Stromal cell of bone marrow (primary cell): ENCODE data around the gene ABCA13.

Source experiments
- DNase-seq: peaks from one replicate; pipeline ENCODE4 v3.0.0-alpha.2; 2012; ENCODE audit warnings: low read depth

Gene ABCA13

DNA sequence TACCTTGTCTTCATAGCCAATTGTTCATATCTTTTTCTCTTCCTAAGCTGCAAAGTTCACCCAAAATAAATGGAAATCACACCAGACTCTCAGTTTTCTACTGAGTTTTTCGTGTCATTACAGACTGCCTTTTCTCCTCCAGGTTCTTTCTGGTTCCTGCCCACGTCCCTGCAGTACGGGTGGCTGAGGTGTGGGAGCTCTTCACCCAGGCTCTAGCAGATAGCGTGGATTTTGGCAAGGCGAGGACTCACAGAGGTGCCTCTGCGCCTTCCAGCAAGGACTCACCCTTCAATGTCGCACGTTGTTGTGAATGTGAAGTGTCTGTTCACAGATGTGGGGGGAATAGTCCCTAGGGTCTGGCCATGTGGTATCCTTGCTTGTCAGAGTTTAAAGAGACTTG lies 71.6 kb downstream of the ABCA13 start:
- no peak for DNase-seq

DNA sequence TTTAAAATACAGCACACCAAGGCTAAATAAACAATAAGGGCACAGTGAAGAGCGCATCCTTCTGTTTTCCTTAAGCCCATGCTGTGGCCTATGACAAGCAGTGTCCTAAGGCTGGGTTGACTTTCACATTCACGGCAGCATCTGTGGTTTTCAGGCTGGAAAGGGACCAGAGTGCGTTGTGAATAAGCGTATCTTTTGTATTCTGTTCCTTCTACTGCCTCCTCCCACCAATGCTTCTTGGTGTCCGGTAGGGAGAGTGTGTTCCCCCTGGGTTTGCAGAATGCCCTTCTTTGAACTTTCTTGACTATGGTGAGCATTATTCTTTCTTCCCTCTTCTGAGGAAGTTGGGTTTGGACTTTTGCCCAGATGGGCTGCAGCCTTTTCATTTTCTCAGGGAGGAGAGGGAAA lies 73.6 kb downstream of the ABCA13 start:
- DNase-seq: peak; percentile 53

DNA sequence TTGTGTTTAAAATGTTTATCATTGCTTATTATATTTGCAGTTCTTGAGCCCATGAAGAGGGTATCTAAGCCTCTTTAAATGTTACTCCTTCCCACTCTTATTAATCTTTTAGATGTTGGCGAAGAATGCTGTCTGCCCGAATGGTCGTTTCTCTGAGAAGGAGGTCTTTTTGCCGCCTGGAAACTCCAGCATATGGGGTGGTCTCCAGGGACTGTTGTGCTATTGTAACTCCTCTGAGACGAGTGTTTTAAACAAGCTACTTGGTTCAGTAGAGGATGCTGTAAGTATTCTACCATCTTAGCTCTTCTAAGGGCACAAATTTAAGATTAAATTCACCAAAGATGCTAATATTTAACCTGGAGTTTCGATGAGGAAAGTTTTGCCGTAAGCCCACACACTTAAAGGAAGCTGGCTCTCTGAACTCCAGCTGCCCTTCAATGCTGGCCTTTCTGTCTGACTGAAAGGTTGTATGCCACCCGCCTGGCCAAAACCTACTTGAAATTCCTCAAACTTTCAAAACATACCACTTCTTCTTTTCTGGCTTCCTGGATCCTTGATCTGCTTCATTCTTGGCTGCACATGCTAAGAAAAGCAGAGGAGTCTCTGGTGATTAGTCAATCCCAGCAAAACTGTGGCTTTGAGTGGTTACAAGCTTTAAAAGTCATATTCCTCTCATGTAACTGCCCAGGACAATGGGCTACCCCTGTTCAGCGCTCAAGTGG lies 74.7 kb downstream of the ABCA13 start:
- no peak for DNase-seq

- no peak for DNase-seq
These were observed 77.9 kb downstream of the ABCA13 start for GRCh38 chr7:48249166-48249565.

DNA sequence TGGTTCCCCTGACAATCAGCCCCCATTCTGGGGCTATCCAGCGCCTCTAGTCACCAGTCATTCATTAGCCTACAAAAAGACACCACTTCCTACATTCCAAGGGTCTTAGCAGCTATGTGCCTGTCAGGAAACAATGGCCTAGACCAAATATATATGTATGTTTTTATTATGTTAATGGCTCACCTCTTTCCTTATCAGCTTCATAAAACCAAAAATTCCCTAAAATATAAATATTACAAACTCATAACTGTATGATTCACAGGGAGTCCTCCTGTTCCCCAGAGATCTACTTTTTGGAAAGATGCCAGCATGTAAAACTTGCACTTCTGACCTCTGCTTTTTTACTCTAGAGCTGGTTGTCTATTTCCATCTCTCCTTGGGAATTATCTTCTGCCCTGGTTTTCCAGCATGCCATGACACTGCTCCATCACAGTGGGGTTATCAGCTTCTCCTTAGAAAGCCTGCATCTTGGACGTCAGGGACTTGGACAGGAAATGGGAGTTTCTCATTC lies 79.2 kb downstream of the ABCA13 start:
- DNase-seq: peak; percentile 41

DNA sequence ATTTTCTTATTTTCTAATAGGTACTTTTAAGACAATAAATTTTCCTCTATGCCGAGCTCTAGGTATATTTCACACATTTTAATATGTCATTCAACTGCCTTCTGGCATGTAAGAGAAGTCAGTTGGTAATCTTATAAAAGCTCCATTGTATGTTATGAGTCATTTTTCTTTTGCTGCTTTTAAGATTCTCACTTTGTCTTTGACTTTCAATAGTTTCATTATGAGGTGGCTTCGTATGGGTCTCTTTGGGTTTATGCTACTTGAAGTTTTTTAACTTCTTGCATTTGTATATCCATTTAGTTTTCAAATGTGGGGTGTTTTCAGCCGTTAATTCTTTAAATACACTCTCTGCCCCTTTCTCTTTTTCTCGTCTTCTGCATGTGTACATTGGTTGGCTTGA lies 80.5 kb downstream of the ABCA13 start:
- no peak for DNase-seq

DNA sequence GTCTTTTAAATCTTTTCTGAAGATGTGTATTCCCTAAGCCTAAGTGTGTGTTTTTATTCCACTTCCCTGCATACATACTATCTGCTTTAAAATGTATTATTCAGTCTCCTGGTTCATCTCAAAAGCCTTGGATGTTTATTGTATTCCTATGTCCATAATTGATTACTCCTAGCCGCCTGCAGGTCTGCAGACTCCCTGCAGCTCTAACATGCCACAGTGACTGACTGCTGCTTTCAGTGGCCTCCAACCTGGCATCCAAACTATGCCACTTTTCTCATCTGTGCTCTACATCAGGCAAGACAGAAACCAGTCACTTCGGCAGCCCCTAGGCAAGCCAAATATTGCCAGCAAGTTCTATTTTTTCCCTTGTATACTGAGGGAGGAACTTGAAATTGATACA lies 81.7 kb downstream of the ABCA13 start:
- DNase-seq: no peak

GRCh38 chr7:48255046-48255445 lies 83.8 kb downstream of the ABCA13 start:
- DNase-seq: peak; percentile 68

GRCh38 chr7:48259463-48260280 lies 88.4 kb downstream of the ABCA13 start:
- no peak for DNase-seq

- no peak for DNase-seq
These were observed 90.4 kb downstream of the ABCA13 start for GRCh38 chr7:48261696-48262095.

DNA sequence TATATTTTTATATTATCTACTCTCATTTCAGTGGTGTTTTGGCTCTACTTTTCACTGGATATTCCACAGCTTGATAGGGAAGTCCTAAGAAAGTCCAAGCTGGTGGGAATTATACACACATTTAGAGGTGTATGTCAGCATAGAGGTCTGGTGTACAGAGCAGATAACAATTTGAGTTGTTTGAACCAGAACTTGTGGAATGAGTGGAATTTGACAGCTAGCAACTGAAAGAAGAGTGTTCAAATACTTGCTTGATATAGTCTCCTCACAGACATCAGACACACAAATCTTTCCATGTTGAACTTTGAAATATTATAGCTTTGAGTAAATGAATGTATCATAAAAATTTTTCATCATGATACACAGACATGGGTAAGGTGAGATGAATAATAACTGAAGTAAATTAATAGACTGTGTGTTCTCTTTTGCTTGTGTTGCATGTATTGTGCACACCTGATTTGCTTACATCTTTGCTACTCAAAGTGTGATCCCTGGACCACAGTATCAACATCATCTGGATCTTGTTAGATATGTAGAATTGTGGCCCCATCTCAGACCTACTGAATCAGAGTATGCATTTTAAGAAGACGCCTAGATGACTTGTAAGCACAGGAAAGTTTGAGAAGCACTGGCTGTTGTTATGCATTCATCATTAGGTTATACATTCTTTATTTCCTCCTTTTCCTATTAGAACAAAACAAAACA lies 91.5 kb downstream of the ABCA13 start:
- DNase-seq: no peak

DNA sequence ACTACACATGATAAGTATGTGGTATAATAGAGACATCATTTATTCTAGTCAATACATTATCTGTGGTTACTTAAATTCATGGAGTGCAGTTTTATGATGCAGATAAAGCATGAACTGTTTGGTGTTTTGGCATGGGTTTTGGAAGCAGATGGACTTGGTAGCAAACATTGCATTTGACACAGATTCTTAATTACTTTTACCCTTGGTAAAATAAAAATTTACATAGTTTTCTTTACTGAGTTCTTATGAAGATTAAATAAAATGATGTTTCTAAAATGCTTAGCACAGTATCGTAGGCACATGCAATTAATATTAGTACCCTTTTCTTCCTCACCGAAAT lies 92.0 kb downstream of the ABCA13 start:
- DNase-seq: no peak

GRCh38 chr7:48269066-48269465 lies 97.8 kb downstream of the ABCA13 start:
- DNase-seq: no peak

DNA sequence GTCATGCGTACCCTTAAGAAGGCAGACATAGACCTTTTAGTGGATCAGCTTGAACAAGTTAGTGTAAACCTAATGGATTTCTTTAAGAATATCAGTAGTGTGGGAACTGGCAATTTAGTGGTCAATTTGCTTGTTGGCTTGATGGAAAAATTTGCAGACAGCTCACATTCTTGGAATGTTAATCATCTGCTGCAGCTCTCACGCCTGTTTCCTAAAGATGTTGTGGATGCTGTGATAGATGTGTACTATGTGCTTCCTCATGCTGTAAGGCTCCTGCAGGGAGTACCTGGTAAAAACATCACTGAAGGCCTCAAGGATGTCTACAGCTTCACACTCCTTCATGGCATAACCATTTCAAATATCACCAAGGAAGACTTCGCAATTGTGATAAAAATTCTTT lies 103.4 kb downstream of the ABCA13 start:
- DNase-seq: no peak

GRCh38 chr7:48279420-48279819 lies 108.2 kb downstream of the ABCA13 start:
- no peak for DNase-seq

DNA sequence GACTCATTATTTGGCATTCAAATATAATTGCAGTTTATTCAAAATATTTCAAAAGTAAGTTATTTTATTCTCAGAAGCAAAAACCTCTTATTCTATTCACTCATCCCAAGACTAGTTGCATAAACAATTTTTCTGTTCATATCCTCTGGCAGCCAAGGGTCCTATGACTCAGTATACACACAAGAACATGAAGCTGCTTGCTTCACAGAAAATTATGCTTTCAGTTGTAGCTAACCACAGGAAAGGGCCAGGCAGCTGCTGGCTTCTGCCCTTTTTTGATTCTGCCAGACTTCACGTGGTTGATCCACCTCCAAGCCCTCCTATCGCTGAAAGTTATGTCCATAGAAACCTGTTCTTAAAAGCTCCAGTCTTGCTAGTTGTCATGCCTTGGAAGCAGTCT lies 108.8 kb downstream of the ABCA13 start:
- peak; percentile 91 for DNase-seq

- DNase-seq: no peak
These were observed 114.1 kb downstream of the ABCA13 start for GRCh38 chr7:48285373-48285772.

GRCh38 chr7:48286836-48287235 lies 115.6 kb downstream of the ABCA13 start:
- no peak for DNase-seq

GRCh38 chr7:48289656-48290055 lies 118.4 kb downstream of the ABCA13 start:
- no peak for DNase-seq

DNA sequence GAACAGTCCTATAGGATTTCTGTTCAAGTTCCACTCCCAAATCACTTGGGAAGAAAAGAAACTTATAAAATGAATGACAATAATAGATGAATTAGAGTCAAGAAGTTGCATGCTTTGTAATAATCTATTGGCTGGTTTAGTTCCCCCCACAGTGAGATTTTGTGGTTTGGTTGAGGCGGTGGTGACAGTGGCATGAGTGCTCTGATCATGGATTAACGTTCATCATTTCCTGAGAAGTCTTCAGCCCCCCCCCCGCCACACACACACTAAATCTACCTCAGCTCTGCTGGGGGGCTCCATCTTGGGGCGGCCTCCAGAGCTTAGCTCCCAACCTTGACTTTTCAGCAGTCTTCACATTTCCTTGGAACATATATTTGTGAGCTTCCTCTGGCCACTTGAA lies 121.7 kb downstream of the ABCA13 start:
- DNase-seq: no peak

DNA sequence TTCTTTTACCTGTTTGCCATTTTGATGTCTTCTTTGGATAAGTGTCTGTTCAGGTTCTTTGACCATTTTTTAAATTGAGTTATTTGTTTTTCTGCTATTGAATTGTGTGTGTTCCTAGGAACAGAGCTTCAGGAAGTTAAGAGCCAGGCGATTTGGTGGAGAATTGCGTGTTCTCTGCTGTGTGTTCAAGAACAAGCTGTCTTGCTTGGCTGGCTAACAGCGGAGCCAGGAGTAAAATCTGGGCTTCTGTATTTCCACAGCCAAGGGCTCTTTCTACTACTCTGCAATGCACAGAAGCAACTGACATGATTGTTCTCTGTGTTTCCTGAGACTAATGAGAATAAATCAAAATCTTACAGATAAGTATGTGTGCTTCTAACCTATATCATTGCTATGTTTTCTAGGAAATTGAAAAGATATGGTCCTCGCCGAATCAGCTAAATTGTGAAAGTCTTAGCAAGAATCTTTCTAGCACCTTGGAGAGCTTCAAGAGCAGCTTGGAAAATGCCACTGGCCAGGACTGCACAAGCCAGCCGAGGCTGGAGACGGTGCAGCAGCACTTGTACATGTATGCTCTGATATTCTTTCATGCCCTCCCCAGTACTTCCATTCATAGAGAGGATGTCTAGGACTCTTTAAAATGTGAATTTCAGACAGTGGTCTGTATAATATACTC lies 124.2 kb downstream of the ABCA13 start:
- no peak for DNase-seq

GRCh38 chr7:48296966-48297365 lies 125.7 kb downstream of the ABCA13 start:
- DNase-seq: peak; percentile 54
